ENCODE measurements around the gene SPATA16.

SPATA16 gene

GRCh38 chr3:173030273-173030672 is 110.8 kb downstream of the SPATA16 start:
- H3K4me3 ChIP-seq (ENCODE audit: low read length) = no peak overlapping the region
- H3F3A ChIP-seq (ENCODE audit: insufficient read depth, low read length) = no peaks in the 10 kb centered on the region
- H3K9me3 ChIP-seq (replicated peaks; ENCODE audit: insufficient read depth, low read length) = no peaks in the 10 kb centered on the region
- no peak overlapping the region for H3K9ac ChIP-seq (ENCODE audit: low read length)
- no peaks in the 10 kb centered on the region for H3K9me2 ChIP-seq (replicated peaks; ENCODE audit: insufficient read depth, low read length)
- no peak for DNase-seq
- no peak overlapping the region for H3K27ac ChIP-seq (ENCODE audit: low read length)
- no peaks in the 10 kb centered on the region for H4K20me1 ChIP-seq (ENCODE audit: insufficient read depth, low read length)
- H3K79me2 ChIP-seq (ENCODE audit: low read length) = no peaks in the 10 kb centered on the region
- no peak overlapping the region for H2AFZ ChIP-seq (ENCODE audit: low read length)
- H3K27me3 ChIP-seq (replicated peaks; ENCODE audit: insufficient read depth, low read length) = no peaks in the 10 kb centered on the region
- H3K36me3 ChIP-seq (replicated peaks; ENCODE audit: insufficient read depth, low read length) = no peaks in the 10 kb centered on the region
- TF ChIP-seq EZH2phosphoT487 (IDR thresholded peaks at IDR 0.05; ENCODE audit: low read length) (no peak), CTCF (IDR thresholded peaks at IDR 0.05; ENCODE audit: low read length) (no peak), EZH2 (optimal IDR thresholded peaks at IDR 0.05; ENCODE audit: low read depth, low read length) (no peak)
- no peaks in the 10 kb centered on the region for H3K4me1 ChIP-seq (ENCODE audit: low read length)
- H3K4me2 ChIP-seq (ENCODE audit: low read depth, low read length) = no peak overlapping the region

GRCh38 chr3:173028351-173028750 is 112.7 kb downstream of the SPATA16 start:
- TF ChIP-seq CTCF (IDR thresholded peaks at IDR 0.05; ENCODE audit: low read length) = no peak
- H3K27me3 ChIP-seq (replicated peaks; ENCODE audit: insufficient read depth, low read length) = no peaks in the 10 kb centered on the region
- no peak overlapping the region for H3K4me2 ChIP-seq (ENCODE audit: low read depth, low read length)
- no peaks in the 10 kb centered on the region for H3K9me2 ChIP-seq (replicated peaks; ENCODE audit: insufficient read depth, low read length)
- no peaks in the 10 kb centered on the region for H3F3A ChIP-seq (ENCODE audit: insufficient read depth, low read length)
- no peak overlapping the region for H2AFZ ChIP-seq (ENCODE audit: low read length)
- H3K9ac ChIP-seq (ENCODE audit: low read length) = no peak overlapping the region
- H3K9me3 ChIP-seq (replicated peaks; ENCODE audit: insufficient read depth, low read length) = no peaks in the 10 kb centered on the region
- H3K4me1 ChIP-seq (ENCODE audit: low read length) = no peaks in the 10 kb centered on the region
- no peak overlapping the region for H3K4me3 ChIP-seq (ENCODE audit: low read length)
- no peak overlapping the region for H3K27ac ChIP-seq (ENCODE audit: low read length)
- no peak for DNase-seq
- H3K36me3 ChIP-seq (replicated peaks; ENCODE audit: insufficient read depth, low read length) = no peaks in the 10 kb centered on the region
- H4K20me1 ChIP-seq (ENCODE audit: insufficient read depth, low read length) = no peaks in the 10 kb centered on the region
- no peaks in the 10 kb centered on the region for H3K79me2 ChIP-seq (ENCODE audit: low read length)

DNA sequence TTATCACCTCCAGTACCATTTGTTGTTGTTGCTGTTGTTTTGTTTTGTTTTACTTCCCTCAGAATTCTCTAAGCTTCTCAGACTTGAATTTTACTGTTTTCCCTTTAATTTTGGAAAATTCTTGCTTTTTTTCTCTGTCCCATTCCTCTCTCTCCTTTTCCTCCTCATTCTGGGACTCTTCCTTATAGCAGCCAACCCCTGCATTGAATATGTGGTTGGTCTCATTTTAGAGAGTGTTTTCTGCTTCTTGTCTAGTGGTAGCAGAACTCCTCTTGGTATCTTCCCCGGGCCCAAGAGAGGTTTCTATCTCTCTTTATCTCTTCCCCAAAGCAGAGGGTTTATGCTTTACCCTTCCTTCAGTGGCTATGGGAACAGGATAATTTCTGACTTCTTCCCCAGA is 113.6 kb downstream of the SPATA16 start:
- Histone ChIP-seq H3F3A (ENCODE audit: insufficient read depth, low read length) (no peaks in the 10 kb centered on the region), H2AFZ (ENCODE audit: low read length) (no peak overlapping the region), H3K9me2 (replicated peaks; ENCODE audit: insufficient read depth, low read length) (no peaks in the 10 kb centered on the region), H3K79me2 (ENCODE audit: low read length) (no peaks in the 10 kb centered on the region), H3K27me3 (replicated peaks; ENCODE audit: insufficient read depth, low read length) (no peaks in the 10 kb centered on the region), H3K4me3 (ENCODE audit: low read length) (no peak overlapping the region), H4K20me1 (ENCODE audit: insufficient read depth, low read length) (no peaks in the 10 kb centered on the region), H3K4me2 (ENCODE audit: low read depth, low read length) (no peak overlapping the region), H3K9ac (ENCODE audit: low read length) (no peak overlapping the region), H3K36me3 (replicated peaks; ENCODE audit: insufficient read depth, low read length) (no peaks in the 10 kb centered on the region), H3K9me3 (replicated peaks; ENCODE audit: insufficient read depth, low read length) (no peaks in the 10 kb centered on the region), H3K4me1 (ENCODE audit: low read length) (no peaks in the 10 kb centered on the region), H3K27ac (ENCODE audit: low read length) (no peak overlapping the region)
- TF ChIP-seq CTCF (IDR thresholded peaks at IDR 0.05; ENCODE audit: low read length) (no peak), EZH2phosphoT487 (IDR thresholded peaks at IDR 0.05; ENCODE audit: low read length) (no peak), EZH2 (optimal IDR thresholded peaks at IDR 0.05; ENCODE audit: low read depth, low read length) (no peak)
- no peak for DNase-seq

DNA sequence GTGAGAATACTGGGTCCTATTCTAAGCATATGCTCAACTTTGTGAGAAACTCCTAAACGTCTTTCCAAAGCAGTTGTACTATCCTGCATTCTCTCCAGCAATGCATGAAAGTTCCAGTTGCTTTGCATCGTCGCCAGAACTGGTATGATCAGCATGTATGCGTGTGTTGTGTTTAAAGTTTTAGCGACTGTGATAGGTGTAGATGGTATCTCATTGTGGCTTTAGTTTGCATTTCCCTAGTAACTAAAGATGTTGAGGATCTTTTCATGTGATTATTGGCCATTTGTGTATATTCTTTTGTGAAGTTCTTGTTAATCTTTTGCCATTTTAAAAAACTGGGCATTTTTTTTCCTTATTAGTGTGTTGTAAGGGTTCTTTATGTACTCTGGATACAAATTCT is 115.1 kb downstream of the SPATA16 start:
- Histone ChIP-seq H4K20me1 (ENCODE audit: insufficient read depth, low read length) (no peaks in the 10 kb centered on the region), H3F3A (ENCODE audit: insufficient read depth, low read length) (no peaks in the 10 kb centered on the region), H3K4me2 (ENCODE audit: low read depth, low read length) (no peak overlapping the region), H3K9me2 (replicated peaks; ENCODE audit: insufficient read depth, low read length) (no peaks in the 10 kb centered on the region), H3K4me1 (ENCODE audit: low read length) (no peaks in the 10 kb centered on the region), H3K27me3 (replicated peaks; ENCODE audit: insufficient read depth, low read length) (no peaks in the 10 kb centered on the region), H3K9me3 (replicated peaks; ENCODE audit: insufficient read depth, low read length) (no peaks in the 10 kb centered on the region), H3K79me2 (ENCODE audit: low read length) (no peaks in the 10 kb centered on the region), H3K4me3 (ENCODE audit: low read length) (no peak overlapping the region), H3K9ac (ENCODE audit: low read length) (no peak overlapping the region), H2AFZ (ENCODE audit: low read length) (no peak overlapping the region), H3K27ac (ENCODE audit: low read length) (no peak overlapping the region), H3K36me3 (replicated peaks; ENCODE audit: insufficient read depth, low read length) (no peaks in the 10 kb centered on the region)
- no peak for DNase-seq
- TF ChIP-seq EZH2 (optimal IDR thresholded peaks at IDR 0.05; ENCODE audit: low read depth, low read length) (no peak), EZH2phosphoT487 (IDR thresholded peaks at IDR 0.05; ENCODE audit: low read length) (no peak), CTCF (IDR thresholded peaks at IDR 0.05; ENCODE audit: low read length) (no peak)
